Gastroesophageal sphincter (tissue), 3 donors: ENCODE results near the gene PRG2.

ENCODE experiments used
- CTCF ChIP-seq, 4 experiments: fragments of 200-600 bp in 2 of 4; fragments of 450-650 bp in 2 of 4; sonication (generic) in 1 of 4; IDR thresholded peaks; one replicate each; pipeline ENCODE4 v1.5.1; 2017 to 2019; ENCODE audit warnings: antibody characterized with exemption in 4 of 4, mild to moderate bottlenecking in 2 of 4, moderate library complexity in 2 of 4
- EP300 ChIP-seq: sonication (generic); formaldehyde crosslinking; IDR thresholded peaks from one replicate; pipeline ENCODE4 v1.6.1; 2017; ENCODE audit warnings: antibody characterized with exemption, mild to moderate bottlenecking
- POLR2A ChIP-seq, 2 donors: fragments of 450-650 bp; IDR thresholded peaks; one replicate each; pipeline ENCODE4 v1.6.1; 2017; ENCODE audit warnings: antibody characterized with exemption in 2 of 2, mild to moderate bottlenecking in 2 of 2, moderate library complexity in 1 of 2
- POLR2AphosphoS5 ChIP-seq: sonication (generic); formaldehyde crosslinking; IDR thresholded peaks from one replicate; pipeline ENCODE4 v1.6.1; 2017; ENCODE audit warnings: antibody characterized with exemption

DNA sequence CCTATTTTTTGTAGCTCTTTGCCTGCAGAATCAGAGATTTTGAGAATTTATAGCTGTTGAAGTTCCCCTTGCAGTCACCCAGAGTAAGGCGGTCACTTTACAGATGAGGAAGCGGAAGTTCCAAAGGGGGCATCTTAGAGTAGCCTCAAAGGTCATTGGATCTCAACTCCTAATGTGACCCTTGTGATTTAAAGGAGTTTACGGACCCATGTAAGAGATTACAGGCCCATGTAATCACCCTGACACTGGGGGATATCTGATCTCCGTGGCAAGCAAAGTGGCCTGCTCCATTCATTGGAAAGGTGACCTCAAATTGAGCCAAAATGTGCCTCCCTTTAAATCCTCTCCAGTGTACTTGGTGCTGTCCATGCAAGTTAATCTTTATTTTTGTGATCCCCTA, 36.6 kb downstream of the PRG2 start:
- TF ChIP-seq POLR2A (IDR thresholded peaks at IDR 0.05) (no peak), CTCF (IDR thresholded peaks at IDR 0.05) (no peak), POLR2AphosphoS5 (no peak), EP300 (no peak)
